ENCODE measurements around the gene EEF2K. TPM values are rescaled to one million over a fixed set of nuclear protein-coding genes. Genes with fewer than 3 reads are reported as not detected.

Gene EEF2K
- total RNA-seq, 2 experiments from 2014 or later: 23.0 to 24.1 TPM

- CTCF ChIA-PET: no interaction called here
- POLR2A ChIA-PET: no interaction called here
- Mint-ChIP-seq H3K4me3 (no peak overlapping the region), H3K4me1 (ENCODE audit: low read depth) (peaks cover 9% of the 10 kb centered on the region), H3K27me3 (no peaks in the 10 kb centered on the region), H3K9me3 (no peaks in the 10 kb centered on the region), H3K36me3 (peaks cover 58% of the 10 kb centered on the region), H3K27ac (no peak overlapping the region)
- no peak for DNase-seq
- intact Hi-C loops (cut with micrococcal nuclease): no loop called here
Observed at GRCh38 chr16:22316411-22316811, 110.3 kb downstream of the EEF2K start.

GRCh38 chr16:22317001-22317530 is 111.0 kb downstream of the EEF2K start:
- Mint-ChIP-seq H3K9me3 (no peaks in the 10 kb centered on the region), H3K36me3 (peaks cover 52% of the 10 kb centered on the region), H3K27ac (no peak overlapping the region), H3K27me3 (no peaks in the 10 kb centered on the region), H3K4me1 (ENCODE audit: low read depth) (peaks cover 9% of the 10 kb centered on the region), H3K4me3 (no peak overlapping the region)
- POLR2A ChIA-PET: no interaction called here
- intact Hi-C loops (cut with micrococcal nuclease): no loop called here
- DNase-seq: no peak
- CTCF ChIA-PET: no interaction called here

GRCh38 chr16:22317625-22318024 is 111.5 kb downstream of the EEF2K start:
- intact Hi-C loops (cut with micrococcal nuclease): no loop called here
- no peak for DNase-seq
- Mint-ChIP-seq H3K27ac (no peak overlapping the region), H3K4me3 (no peak overlapping the region), H3K36me3 (peaks cover 51% of the 10 kb centered on the region), H3K9me3 (no peaks in the 10 kb centered on the region), H3K4me1 (ENCODE audit: low read depth) (peaks cover 9% of the 10 kb centered on the region), H3K27me3 (no peaks in the 10 kb centered on the region)
- ChIA-PET POLR2A (no interaction called here), CTCF (interaction anchor here (0.7 to 2.0 kb wide), 3 partner anchors 12 to 20 kb away, joined by 3 to 8 read pairs (median 4); partner anchors contain the start of gene POLR3E)

GRCh38 chr16:22318690-22319358 is 112.7 kb downstream of the EEF2K start:
- peaks cover 45% of the 10 kb centered on the region for H3K36me3 Mint-ChIP-seq
- POLR2A ChIA-PET: no interaction called here
- no peaks in the 10 kb centered on the region for H3K27me3 Mint-ChIP-seq
- no peaks in the 10 kb centered on the region for H3K9me3 Mint-ChIP-seq
- intact Hi-C loops (cut with micrococcal nuclease): no loop called here
- H3K4me3 Mint-ChIP-seq: no peak overlapping the region
- no peak overlapping the region for H3K27ac Mint-ChIP-seq
- CTCF ChIA-PET: interaction anchor here (0.6 to 2.0 kb wide), 8 partner anchors 11 to 89 kb away, joined by 3 to 8 read pairs (median 3); no protein-coding TSS in a partner anchor
- peaks cover 9% of the 10 kb centered on the region for H3K4me1 Mint-ChIP-seq (ENCODE audit: low read depth)
- DNase-seq: peak; percentile 72

GRCh38 chr16:22320572-22321339 is 114.7 kb downstream of the EEF2K start:
- Mint-ChIP-seq H3K27me3 (no peaks in the 10 kb centered on the region), H3K27ac (no peak overlapping the region), H3K4me1 (ENCODE audit: low read depth) (peaks cover 9% of the 10 kb centered on the region), H3K4me3 (no peak overlapping the region), H3K9me3 (no peaks in the 10 kb centered on the region), H3K36me3 (peaks cover 40% of the 10 kb centered on the region)
- DNase-seq: no peak
- CTCF ChIA-PET: interaction anchor here (0.6 to 1.4 kb wide), 17 partner anchors 8 to 1163 kb away, joined by 3 to 8 read pairs (median 4); no protein-coding TSS in a partner anchor
- intact Hi-C loops (cut with micrococcal nuclease): loop anchor here (1.0 to 10.0 kb wide), 3 partner anchors 1016 to 1166 kb away; partner anchors contain the start of genes DNAH3 and LDAF1
- POLR2A ChIA-PET: no interaction called here

- H3K4me3 Mint-ChIP-seq: no peak overlapping the region
- H3K27ac Mint-ChIP-seq: peak overlapping the region; percentile 38
- intact Hi-C loops (cut with micrococcal nuclease): loop anchor here (1.0 to 10.0 kb wide), 3 partner anchors 1017 to 1167 kb away; partner anchors contain the start of genes DNAH3 and LDAF1
- H3K9me3 Mint-ChIP-seq: no peaks in the 10 kb centered on the region
- H3K27me3 Mint-ChIP-seq: no peaks in the 10 kb centered on the region
- ChIA-PET POLR2A (no interaction called here), CTCF (interaction anchor here (0.6 to 1.4 kb wide), 17 partner anchors 8 to 1164 kb away, joined by 3 to 8 read pairs (median 4); no protein-coding TSS in a partner anchor)
- peaks cover 9% of the 10 kb centered on the region for H3K4me1 Mint-ChIP-seq (ENCODE audit: low read depth)
- peak; percentile 82 for DNase-seq
- H3K36me3 Mint-ChIP-seq: peaks cover 35% of the 10 kb centered on the region
Observed at GRCh38 chr16:22321340-22322001, 115.4 kb downstream of the EEF2K start.

GRCh38 chr16:22322021-22322471 is 116.0 kb downstream of the EEF2K start:
- intact Hi-C loops (cut with micrococcal nuclease): loop anchor here (10.0 kb wide), 2 partner anchors 1017 to 1167 kb away; partner anchors contain the start of genes DNAH3 and LDAF1
- no peak for DNase-seq
- H3K36me3 Mint-ChIP-seq: peaks cover 35% of the 10 kb centered on the region
- H3K27ac Mint-ChIP-seq: no peak overlapping the region
- H3K27me3 Mint-ChIP-seq: no peaks in the 10 kb centered on the region
- H3K9me3 Mint-ChIP-seq: no peaks in the 10 kb centered on the region
- CTCF ChIA-PET: interaction anchor here (1.2 to 1.4 kb wide), 2 partner anchors 16 to 32 kb away, joined by 8 read pairs; no protein-coding TSS in a partner anchor
- peaks cover 9% of the 10 kb centered on the region for H3K4me1 Mint-ChIP-seq (ENCODE audit: low read depth)
- no peak overlapping the region for H3K4me3 Mint-ChIP-seq
- POLR2A ChIA-PET: no interaction called here

- no peak overlapping the region for H3K4me3 Mint-ChIP-seq
- H3K4me1 Mint-ChIP-seq (ENCODE audit: low read depth): peaks cover 9% of the 10 kb centered on the region
- no peaks in the 10 kb centered on the region for H3K9me3 Mint-ChIP-seq
- no peak overlapping the region for H3K27ac Mint-ChIP-seq
- POLR2A ChIA-PET: no interaction called here
- no peak for DNase-seq
- peaks cover 34% of the 10 kb centered on the region for H3K36me3 Mint-ChIP-seq
- CTCF ChIA-PET: interaction anchor here (1.0 kb wide), 1 partner anchor 23 kb away, joined by 3 read pairs; no protein-coding TSS in a partner anchor
- no peaks in the 10 kb centered on the region for H3K27me3 Mint-ChIP-seq
- intact Hi-C loops (cut with micrococcal nuclease): loop anchor here (10.0 kb wide), 2 partner anchors 1018 to 1168 kb away; partner anchors contain the start of genes DNAH3 and LDAF1
Observed at GRCh38 chr16:22322741-22323140, 116.7 kb downstream of the EEF2K start.

GRCh38 chr16:22323173-22323958 is 117.3 kb downstream of the EEF2K start:
- ChIA-PET CTCF (interaction anchor here (1.0 kb wide), 1 partner anchor 23 kb away, joined by 3 read pairs; no protein-coding TSS in a partner anchor), POLR2A (no interaction called here)
- Mint-ChIP-seq H3K27ac (no peak overlapping the region), H3K27me3 (no peaks in the 10 kb centered on the region), H3K4me3 (no peak overlapping the region), H3K9me3 (no peaks in the 10 kb centered on the region), H3K4me1 (ENCODE audit: low read depth) (peaks cover 9% of the 10 kb centered on the region), H3K36me3 (peaks cover 30% of the 10 kb centered on the region)
- no peak for DNase-seq
- intact Hi-C loops (cut with micrococcal nuclease): loop anchor here (10.0 kb wide), 2 partner anchors 1019 to 1169 kb away; partner anchors contain the start of genes DNAH3 and LDAF1

DNA sequence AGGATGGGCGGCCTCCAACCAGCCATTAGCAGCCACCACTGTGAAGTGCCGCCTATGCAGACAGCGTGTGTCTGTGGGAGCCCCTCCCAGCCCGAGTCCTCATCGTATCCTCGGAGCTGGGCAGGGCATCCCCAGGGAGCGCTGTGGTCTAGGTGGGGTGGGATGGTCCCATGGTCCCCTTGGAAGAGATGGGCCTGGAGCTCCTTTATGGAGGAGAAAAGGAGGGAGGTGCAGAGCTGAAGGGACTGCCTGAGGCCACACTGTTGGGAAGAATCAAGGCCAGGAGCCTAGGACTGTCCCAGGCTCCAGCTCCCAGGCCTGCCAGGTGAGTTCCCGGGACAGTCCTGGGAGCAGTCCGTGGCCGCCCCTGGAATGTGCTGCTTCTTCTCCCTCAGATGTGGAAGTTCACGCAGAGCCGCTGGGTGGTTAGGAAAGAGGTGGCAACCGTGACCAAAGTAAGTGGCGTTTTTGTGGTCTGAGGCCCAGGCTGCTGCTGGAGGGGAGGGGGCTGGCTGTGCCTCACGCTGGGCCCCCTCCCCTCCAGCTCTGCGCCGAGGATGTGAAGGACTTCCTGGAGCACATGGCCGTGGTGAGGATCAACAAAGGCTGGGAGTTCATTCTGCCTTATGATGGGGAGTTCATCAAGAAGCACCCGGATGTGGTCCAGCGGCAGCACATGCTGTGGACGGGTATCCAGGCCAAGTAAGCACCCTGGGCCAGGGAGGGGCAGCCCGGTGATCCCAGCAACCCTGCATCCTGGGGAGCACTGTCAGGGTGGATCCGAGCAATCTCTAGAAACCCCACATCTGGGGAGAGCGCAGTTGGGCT is 118.1 kb downstream of the EEF2K start:
- Mint-ChIP-seq H3K9me3 (no peaks in the 10 kb centered on the region), H3K4me3 (no peak overlapping the region), H3K4me1 (ENCODE audit: low read depth) (peaks cover 9% of the 10 kb centered on the region), H3K27ac (no peak overlapping the region), H3K36me3 (peaks cover 28% of the 10 kb centered on the region), H3K27me3 (no peaks in the 10 kb centered on the region)
- DNase-seq: no peak
- POLR2A ChIA-PET: no interaction called here
- CTCF ChIA-PET: interaction anchor here (0.5 kb wide), 1 partner anchor 1193 kb away, joined by 3 read pairs; no protein-coding TSS in a partner anchor
- intact Hi-C loops (cut with micrococcal nuclease): loop anchor here (10.0 kb wide), 2 partner anchors 1019 to 1169 kb away; partner anchors contain the start of genes DNAH3 and LDAF1
